Colonic mucosa (tissue), 4 donors: ENCODE measurements around the gene EVX2. TPM values are rescaled to one million over a fixed set of nuclear protein-coding genes. Genes with fewer than 3 reads are reported as not detected.

Experiments
- DNase-seq: peaks from one replicate; pipeline ENCODE4 v3.0.0-alpha.2; 2020
- H3K27ac ChIP-seq: fragments of 200-600 bp; one replicate; pipeline ENCODE4 v1.8.0; 2021
- H3K27me3 ChIP-seq: fragments of 200-600 bp; one replicate; pipeline ENCODE4 v1.8.0; 2021
- H3K36me3 ChIP-seq: fragments of 200-600 bp; one replicate; pipeline ENCODE4 v1.8.0; 2021
- H3K4me1 ChIP-seq: fragments of 200-600 bp; one replicate; pipeline ENCODE4 v1.8.0; 2021; ENCODE audit warnings: mild to moderate bottlenecking
- H3K4me3 ChIP-seq: fragments of 200-600 bp; one replicate; pipeline ENCODE4 v1.8.0; 2021
- H3K9ac ChIP-seq, 2 donors: one replicate each; pipeline ENCODE4 v1.7.0; 2013; ENCODE audit warnings: control low read depth in 2 of 2, low read depth in 2 of 2, low read length in 2 of 2
- H3K9me3 ChIP-seq: fragments of 200-600 bp; one replicate; pipeline ENCODE4 v1.8.0; 2021
- CTCF ChIP-seq: fragments of 200-600 bp; IDR thresholded peaks from one replicate; pipeline ENCODE4 v1.8.0; 2022; ENCODE audit warnings: antibody characterized with exemption, mild to moderate bottlenecking
- intact Hi-C: fragments of 100-400 bp; cut with DNase I; formaldehyde crosslinking; loops from one replicate; pipeline ENCODE4 v1.14.1; 2022
- total RNA-seq, 2 donors: library from RNA; stranded (reverse); fragmentation: NEBNext Ultra II Directional in 1 of 2; extraction: Animal tissue kit (Norgen Biotek cat#: 25700) in 1 of 2; gene quantifications; one replicate each; pipeline ENCODE4 v1.2.1, GENCODE V29; 2021
- donor health status: healthy.
- donor health status: DM: no; HTN: no; CAD: no.
- donor health status: DM: no; HTN: no; CAD: no.

Gene EVX2
- total RNA-seq, 2 donors from 2014 or later = not detected

GRCh38 chr2:176035013-176035691 lies 48.6 kb downstream of the EVX2 start:
- TF ChIP-seq CTCF = no peak
- H3K9ac ChIP-seq = no peak overlapping the region
- H3K4me1 ChIP-seq = no peaks in the 10 kb centered on the region
- no peak overlapping the region for H3K4me3 ChIP-seq
- no peak for DNase-seq
- no peak overlapping the region for H3K27ac ChIP-seq
- intact Hi-C loops = no loop called here
- no peaks in the 10 kb centered on the region for H3K27me3 ChIP-seq
- no peaks in the 10 kb centered on the region for H3K36me3 ChIP-seq
- no peaks in the 10 kb centered on the region for H3K9me3 ChIP-seq

- H3K4me1 ChIP-seq = no peaks in the 10 kb centered on the region
- intact Hi-C loops = no loop called here
- no peak overlapping the region for H3K4me3 ChIP-seq
- H3K9me3 ChIP-seq = no peaks in the 10 kb centered on the region
- no peaks in the 10 kb centered on the region for H3K27me3 ChIP-seq
- DNase-seq = no peak
- no peak overlapping the region for H3K27ac ChIP-seq
- TF ChIP-seq CTCF = no peak
- no peak overlapping the region for H3K9ac ChIP-seq
- no peaks in the 10 kb centered on the region for H3K36me3 ChIP-seq
These were observed 56.0 kb downstream of the EVX2 start for GRCh38 chr2:176027806-176028205.

Other genes starting within 250 kb of the EVX2 start
- gene LNPK, start 81.7 kb downstream of the EVX2 start, total RNA-seq = 10 to 100 TPM; 38.5 to 48.4 TPM
- under 1 TPM; 0.32 to 0.77 TPM for gene HOXD13, start 8.8 kb upstream of the EVX2 start, total RNA-seq
- gene HOXD12, start 15.8 kb upstream of the EVX2 start, total RNA-seq = not detected
- gene HOXD11, start 23.3 kb upstream of the EVX2 start, total RNA-seq = 1 to 10 TPM in 1 of 2 donors, under 1 TPM in 1; 0.25 to 1.6 TPM
- gene HOXD10, start 32.8 kb upstream of the EVX2 start, total RNA-seq = 1 to 10 TPM in 1 of 2 donors, under 1 TPM in 1; 0.32 to 1.9 TPM
- gene HOXD9, start 38.8 kb upstream of the EVX2 start, total RNA-seq = 1 to 10 TPM in 1 of 2 donors, under 1 TPM in 1; 0.86 to 1.7 TPM
- gene HOXD8, start 45.7 kb upstream of the EVX2 start, total RNA-seq = 1 to 10 TPM; 3.1 to 4.6 TPM
- 1 to 10 TPM; 1.6 to 3.6 TPM for gene HOXD4, start 67.6 kb upstream of the EVX2 start, total RNA-seq
- gene HOXD3, start 73.3 kb upstream of the EVX2 start, total RNA-seq = 1 to 10 TPM; 3.2 to 4.6 TPM
- gene HOXD1, start 104.7 kb upstream of the EVX2 start, total RNA-seq = 1 to 10 TPM; 4.0 to 8.3 TPM
- gene MTX2, start 185.5 kb upstream of the EVX2 start, total RNA-seq = 10 to 100 TPM; 33.4 to 34.9 TPM